HuH-7.5 (cell line): ENCODE results near the gene RARS1.

ENCODE experiments used
- DNase-seq: peaks from one replicate; pipeline ENCODE4 v3.0.0; 2011; ENCODE audit warnings: low spot score

The RARS1 gene

GRCh38 chr5:168562279-168562678 is 76.0 kb downstream of the RARS1 start:
- no peak for DNase-seq

- no peak for DNase-seq
Measured at GRCh38 chr5:168563959-168564358, 77.7 kb downstream of the RARS1 start.

- DNase-seq: no peak
Measured at GRCh38 chr5:168568738-168569137, 82.5 kb downstream of the RARS1 start.
